Muscle layer of colon (tissue), 2 donors: ENCODE measurements around the gene LRRC8E.

ENCODE experiments used
- H3K27ac ChIP-seq: one replicate; pipeline ENCODE4 v1.7.0; 2013; ENCODE audit warnings: low read depth, mild to moderate bottlenecking, low read length, moderate library complexity
- H3K27me3 ChIP-seq, 2 donors: one replicate each; pipeline ENCODE4 v1.7.0; 2013; ENCODE audit warnings: low read length in 2 of 2, mild to moderate bottlenecking in 2 of 2; ENCODE audit not compliant: insufficient read depth in 2 of 2, control insufficient read depth in 1 of 2
- H3K36me3 ChIP-seq: one replicate; pipeline ENCODE4 v1.7.0; 2013; ENCODE audit warnings: mild to moderate bottlenecking, low read length; ENCODE audit not compliant: insufficient read depth
- H3K4me1 ChIP-seq: one replicate; pipeline ENCODE4 v1.7.0; 2013; ENCODE audit warnings: mild to moderate bottlenecking, low read length; ENCODE audit not compliant: insufficient read depth
- H3K4me3 ChIP-seq, 2 donors: one replicate each; pipeline ENCODE4 v1.7.0; 2013; ENCODE audit warnings: low read length in 2 of 2, low read depth in 1 of 2, mild to moderate bottlenecking in 1 of 2, moderate library complexity in 1 of 2
- H3K9ac ChIP-seq: one replicate; pipeline ENCODE4 v1.7.0; 2013; ENCODE audit warnings: low read length
- H3K9me3 ChIP-seq: one replicate; pipeline ENCODE4 v1.7.0; 2013; ENCODE audit warnings: mild to moderate bottlenecking, low read length
- donor health status: abdominal sarcoma.
- donor health status: Adenocarcinoma of cecum.

The LRRC8E gene

GRCh38 chr19:7848779-7849457 lies 39.4 kb upstream of the LRRC8E start:
- no peak overlapping the region for H3K27ac ChIP-seq

GRCh38 chr19:7849631-7849999 lies 38.7 kb upstream of the LRRC8E start:
- peaks cover 0 to 5% of the 10 kb centered on the region in 2 donors for H3K27me3 ChIP-seq
- H3K4me3 ChIP-seq: no peak overlapping the region
- no peaks in the 10 kb centered on the region for H3K9me3 ChIP-seq
- H3K9ac ChIP-seq: no peak overlapping the region
- no peak overlapping the region for H3K27ac ChIP-seq
- no peaks in the 10 kb centered on the region for H3K36me3 ChIP-seq
- no peaks in the 10 kb centered on the region for H3K4me1 ChIP-seq

More at GRCh38 chr19:7848779-7849457, 39.4 kb upstream of the LRRC8E start:
- no peaks in the 10 kb centered on the region for H3K4me1 ChIP-seq
- no peak overlapping the region for H3K4me3 ChIP-seq
- no peaks in the 10 kb centered on the region for H3K36me3 ChIP-seq
- H3K27me3 ChIP-seq: no peaks in the 10 kb centered on the region
- H3K9me3 ChIP-seq: no peaks in the 10 kb centered on the region
- no peak overlapping the region for H3K9ac ChIP-seq

DNA sequence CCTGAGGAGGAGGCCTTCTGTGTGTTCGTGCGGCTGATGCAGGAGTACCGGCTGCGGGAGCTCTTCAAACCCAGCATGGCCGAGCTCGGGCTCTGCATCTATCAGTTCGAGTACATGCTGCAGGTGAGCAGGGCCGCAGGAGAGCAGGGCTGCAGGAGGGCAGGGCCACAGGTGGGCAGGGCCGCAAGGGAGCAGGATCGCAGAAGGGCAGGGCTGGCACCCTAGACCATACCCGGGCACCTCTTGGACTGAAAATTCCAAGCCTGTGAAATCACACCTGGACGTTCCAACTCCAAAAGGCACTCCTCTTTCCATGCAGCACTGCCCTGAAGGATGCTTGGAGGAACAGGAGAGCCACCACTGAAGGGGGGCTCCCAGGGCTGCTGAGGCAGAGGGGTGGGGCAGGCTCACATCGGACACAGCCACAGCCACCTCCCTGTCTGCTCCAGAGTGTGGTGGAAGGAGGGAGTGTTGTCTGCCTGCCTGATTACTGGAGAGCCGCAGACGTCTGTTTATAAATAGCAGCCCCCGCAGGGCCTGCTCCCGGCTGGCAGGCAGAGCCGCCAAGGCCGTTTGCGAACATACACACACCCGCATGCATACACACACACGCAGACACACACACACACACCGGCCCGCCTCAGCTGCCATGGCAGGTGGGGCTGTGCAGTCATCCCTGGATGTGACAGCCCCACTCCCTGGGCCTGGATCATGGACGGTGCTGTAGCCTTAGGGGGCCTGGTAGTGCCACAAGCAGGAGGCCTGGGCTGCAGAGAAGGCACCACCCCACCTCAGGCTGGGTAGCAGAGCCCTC lies 38.1 kb upstream of the LRRC8E start:
- Histone ChIP-seq H3K9me3 (no peaks in the 10 kb centered on the region), H3K27ac (no peak overlapping the region), H3K27me3 (peaks cover 0 to 8% of the 10 kb centered on the region in 2 donors), H3K4me1 (no peaks in the 10 kb centered on the region), H3K4me3 (no peak overlapping the region), H3K9ac (no peak overlapping the region), H3K36me3 (no peaks in the 10 kb centered on the region)

DNA sequence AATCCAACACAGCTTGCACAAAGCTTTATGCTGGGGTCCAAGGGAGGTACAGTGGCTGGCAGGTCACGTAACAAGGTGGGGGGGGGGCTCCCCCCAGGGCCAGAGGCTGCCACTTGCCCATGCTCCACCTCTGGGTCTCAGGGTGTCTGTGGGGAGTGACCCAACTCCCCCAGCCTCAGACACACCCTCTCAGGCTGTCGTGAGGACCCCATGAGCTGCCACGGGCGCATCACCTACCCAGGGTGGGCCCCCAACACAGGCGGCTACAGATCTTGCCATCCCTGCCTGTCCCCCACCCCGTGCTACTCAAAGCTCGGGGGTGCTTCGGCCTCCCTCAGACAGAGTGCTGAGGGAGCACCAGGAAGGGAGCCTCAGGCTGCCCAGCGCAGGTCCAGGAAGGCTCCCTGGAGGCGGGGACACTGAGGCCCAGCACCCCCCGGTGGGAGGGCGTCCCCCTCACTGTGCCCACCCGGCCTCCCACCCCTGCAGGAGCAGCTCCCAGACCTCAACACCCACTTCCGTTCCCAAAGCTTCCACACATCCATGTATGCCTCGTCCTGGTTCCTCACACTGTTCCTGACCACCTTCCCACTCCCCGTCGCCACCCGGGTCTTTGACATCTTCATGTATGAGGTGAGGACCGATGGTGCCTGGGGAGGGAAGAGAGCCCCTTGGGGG lies 37.2 kb upstream of the LRRC8E start:
- Histone ChIP-seq H3K4me3 (no peak overlapping the region), H3K9ac (no peak overlapping the region), H3K36me3 (peaks cover 3% of the 10 kb centered on the region), H3K4me1 (no peaks in the 10 kb centered on the region), H3K27me3 (peaks cover 0 to 12% of the 10 kb centered on the region in 2 donors), H3K27ac (no peak overlapping the region), H3K9me3 (no peaks in the 10 kb centered on the region)

GRCh38 chr19:7851623-7852500 lies 36.4 kb upstream of the LRRC8E start:
- Histone ChIP-seq H3K36me3 (peaks cover 4% of the 10 kb centered on the region), H3K27me3 (peaks cover 0 to 20% of the 10 kb centered on the region in 2 donors), H3K27ac (no peak overlapping the region), H3K9ac (no peak overlapping the region), H3K4me1 (no peaks in the 10 kb centered on the region), H3K4me3 (no peak overlapping the region), H3K9me3 (no peaks in the 10 kb centered on the region)

DNA sequence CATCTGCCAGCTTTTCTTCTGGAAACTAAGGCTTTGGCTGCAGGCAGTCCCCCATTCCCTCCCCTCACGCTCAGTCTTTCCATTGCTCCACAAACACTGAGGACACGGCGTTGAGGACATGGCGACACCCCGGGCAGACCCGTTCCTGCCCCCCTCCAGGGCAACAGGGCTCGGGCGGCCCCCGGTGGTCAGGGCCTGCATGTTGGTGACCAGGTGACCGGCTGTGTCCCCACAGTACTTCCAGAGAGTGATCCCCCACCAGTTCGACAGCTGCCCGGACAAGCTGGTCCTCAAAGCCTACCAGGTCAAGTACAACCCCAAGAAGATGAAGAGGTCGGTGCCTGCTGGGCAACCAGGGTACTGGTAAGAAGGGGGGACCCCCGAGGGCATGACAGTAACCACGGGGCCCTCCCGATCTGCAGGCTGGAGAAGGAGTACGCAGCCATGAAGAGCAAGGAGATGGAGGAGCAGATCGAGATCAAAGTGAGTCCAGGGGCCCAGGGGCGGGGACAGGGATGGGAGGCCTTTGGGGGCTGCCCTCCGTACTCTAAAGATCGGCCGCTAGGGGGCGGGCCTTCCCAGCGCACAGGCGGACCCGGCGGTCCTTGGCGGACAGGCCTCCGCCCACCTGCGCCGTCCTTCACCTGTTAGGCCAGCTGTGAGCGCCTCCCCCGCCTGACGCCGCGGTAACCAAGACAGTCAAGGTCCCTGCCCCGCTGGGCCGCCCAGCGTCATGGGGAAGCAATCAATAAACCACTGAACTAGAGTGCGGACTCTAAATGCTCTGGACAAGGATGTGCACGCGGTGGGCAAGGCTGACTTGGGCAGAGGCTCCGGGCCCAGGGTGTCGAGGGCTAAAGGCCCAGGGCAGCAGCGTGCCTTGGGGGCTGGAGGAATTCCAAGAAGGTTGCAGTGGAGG lies 35.2 kb upstream of the LRRC8E start:
- Histone ChIP-seq H3K4me3 (no peak overlapping the region), H3K9ac (no peak overlapping the region), H3K36me3 (peaks cover 4% of the 10 kb centered on the region), H3K27me3 (peaks cover 0 to 31% of the 10 kb centered on the region in 2 donors), H3K4me1 (no peaks in the 10 kb centered on the region), H3K27ac (no peak overlapping the region), H3K9me3 (no peaks in the 10 kb centered on the region)

DNA sequence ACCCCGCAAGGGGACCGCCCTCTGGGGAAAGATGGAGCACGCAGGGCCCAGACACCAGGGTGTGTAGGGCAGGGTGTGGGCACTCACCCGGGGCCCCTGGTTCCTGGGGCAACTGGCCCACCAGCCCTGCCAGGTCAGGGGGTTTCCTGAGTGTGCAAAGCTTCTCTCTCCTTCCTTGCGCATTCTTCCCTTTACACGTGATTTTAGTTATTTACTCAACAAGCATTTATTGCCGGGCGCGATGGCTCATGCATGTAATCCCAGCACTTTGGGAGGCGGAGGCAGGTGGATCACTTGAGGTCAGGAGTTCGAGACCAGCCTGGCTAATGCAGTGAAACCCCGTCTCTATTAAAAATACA lies 34.6 kb upstream of the LRRC8E start:
- Histone ChIP-seq H3K36me3 (peaks cover 4% of the 10 kb centered on the region), H3K27me3 (peaks cover 0 to 37% of the 10 kb centered on the region in 2 donors), H3K4me3 (no peak overlapping the region), H3K9ac (no peak overlapping the region), H3K27ac (no peak overlapping the region), H3K9me3 (no peaks in the 10 kb centered on the region), H3K4me1 (no peaks in the 10 kb centered on the region)

DNA sequence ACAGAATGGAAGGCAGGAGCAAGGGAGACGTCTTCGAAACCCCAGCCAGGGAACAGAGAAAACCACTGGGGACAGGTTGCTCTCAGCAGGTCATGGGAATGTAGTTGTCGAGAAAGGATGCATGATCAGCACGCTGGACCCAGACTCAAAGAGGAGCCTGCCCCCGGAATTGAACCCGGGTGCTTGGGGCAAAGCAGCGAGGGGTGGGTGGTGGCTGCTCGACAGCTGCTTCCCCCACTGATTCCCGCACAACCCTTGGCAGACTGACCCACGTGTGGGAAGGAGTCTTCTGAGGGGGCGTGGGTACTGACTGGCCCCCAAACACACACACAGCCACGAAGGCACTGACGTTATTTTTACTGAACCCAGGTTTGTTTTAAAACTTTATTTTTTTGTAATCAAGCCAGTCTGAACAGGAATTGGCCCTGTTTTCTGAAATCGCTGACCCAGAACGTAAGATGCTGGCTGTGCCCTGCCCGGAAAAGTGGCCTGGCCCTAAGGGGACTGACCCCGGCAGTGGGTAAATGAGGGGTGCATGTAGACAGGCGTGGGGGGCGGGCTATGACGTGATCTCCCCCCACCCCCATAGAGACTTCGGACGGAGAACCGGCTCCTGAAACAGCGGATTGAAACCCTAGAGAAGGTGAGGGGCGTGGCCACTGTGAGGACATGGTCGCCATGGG lies 32.7 kb upstream of the LRRC8E start:
- Histone ChIP-seq H3K9ac (no peak overlapping the region), H3K9me3 (no peaks in the 10 kb centered on the region), H3K4me1 (no peaks in the 10 kb centered on the region), H3K27ac (no peak overlapping the region), H3K27me3 (peaks cover 0 to 50% of the 10 kb centered on the region in 2 donors), H3K4me3 (no peak overlapping the region), H3K36me3 (peaks cover 4% of the 10 kb centered on the region)

DNA sequence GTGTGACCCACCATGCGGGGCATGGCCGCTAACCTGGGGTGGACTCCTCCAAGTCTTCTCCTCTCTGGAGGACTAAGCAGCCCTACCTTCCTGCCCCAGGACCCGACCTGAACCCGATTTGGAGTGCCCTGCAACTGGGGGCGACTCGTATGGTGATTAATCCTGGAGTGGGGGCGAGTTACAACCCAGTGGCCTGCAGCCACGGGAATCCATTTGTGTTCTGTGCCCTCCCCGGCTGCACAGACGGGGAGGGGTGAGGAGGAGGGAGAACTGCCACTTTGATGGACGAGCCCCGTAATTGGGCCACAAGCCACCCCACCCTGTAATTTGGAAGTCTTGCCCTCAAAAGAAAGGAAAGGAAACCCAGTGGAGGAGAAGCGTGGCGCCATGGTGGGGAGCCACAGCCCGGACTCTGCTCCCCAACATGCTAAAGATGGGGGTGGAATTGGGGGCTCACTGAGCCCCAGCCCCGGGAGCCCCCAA lies 32.2 kb upstream of the LRRC8E start:
- Histone ChIP-seq H3K4me3 (no peak overlapping the region), H3K9ac (no peak overlapping the region), H3K27ac (no peak overlapping the region), H3K27me3 (peaks cover 0 to 56% of the 10 kb centered on the region in 2 donors), H3K4me1 (no peaks in the 10 kb centered on the region), H3K36me3 (peaks cover 4% of the 10 kb centered on the region), H3K9me3 (no peaks in the 10 kb centered on the region)
